Measurements from ENCODE around the gene TNRC6B. TPM values are rescaled to one million over a fixed set of nuclear protein-coding genes. Genes with fewer than 3 reads are reported as not detected.

TNRC6B gene
- total RNA-seq, 1 donor from 2014 or later: 51.5 TPM

- no peak for DNase-seq (ENCODE audit: low spot score)
Measured at GRCh38 chr22:40238425-40239344, 61.0 kb downstream of the TNRC6B start.

GRCh38 chr22:40239345-40239683 is 61.6 kb downstream of the TNRC6B start:
- no peak for DNase-seq (ENCODE audit: low spot score)

DNA sequence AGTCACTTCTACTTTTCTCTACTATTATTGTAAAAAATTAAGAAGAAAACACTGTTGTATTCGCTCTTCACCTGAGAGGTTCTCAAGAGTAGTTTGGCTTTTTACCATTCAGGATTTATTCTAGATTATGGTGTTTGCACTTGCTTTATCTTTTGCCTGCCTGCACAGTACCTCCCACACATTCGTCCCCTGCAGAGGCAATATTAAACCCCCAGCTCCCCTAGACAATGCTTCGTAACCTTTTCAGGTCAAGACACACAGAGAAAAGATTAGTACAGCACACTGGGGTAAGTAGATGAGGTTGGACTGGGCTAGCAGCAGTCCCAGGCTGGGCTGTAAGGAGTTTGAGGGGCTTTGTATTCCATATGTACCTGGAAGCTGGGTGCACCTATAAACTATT is 62.4 kb downstream of the TNRC6B start:
- no peak for DNase-seq (ENCODE audit: low spot score)

- no peak for DNase-seq (ENCODE audit: low spot score)
Measured at GRCh38 chr22:40240686-40241085, 63.0 kb downstream of the TNRC6B start.

- no peak for DNase-seq (ENCODE audit: low spot score)
Measured at GRCh38 chr22:40241200-40241763, 63.6 kb downstream of the TNRC6B start.

DNA sequence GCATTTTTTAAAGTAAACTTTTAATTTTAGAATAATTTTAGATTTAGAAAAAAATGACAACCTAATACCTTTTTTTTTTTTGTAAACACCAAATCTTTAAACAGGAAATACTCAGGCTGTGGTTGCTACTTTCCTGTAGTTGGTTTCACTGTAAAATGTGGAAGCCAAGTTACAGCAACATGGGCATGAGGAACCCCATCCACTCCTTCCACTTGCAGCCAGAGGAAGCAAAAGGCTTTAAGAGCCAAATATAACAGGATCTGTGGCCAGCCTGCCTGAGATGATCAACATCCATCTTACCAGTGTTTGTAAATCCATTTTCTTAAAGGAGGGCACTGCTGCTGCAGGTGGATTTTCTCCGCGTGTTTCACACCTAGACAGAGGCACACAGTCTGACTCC is 66.2 kb downstream of the TNRC6B start:
- DNase-seq (ENCODE audit: low spot score): no peak

DNA sequence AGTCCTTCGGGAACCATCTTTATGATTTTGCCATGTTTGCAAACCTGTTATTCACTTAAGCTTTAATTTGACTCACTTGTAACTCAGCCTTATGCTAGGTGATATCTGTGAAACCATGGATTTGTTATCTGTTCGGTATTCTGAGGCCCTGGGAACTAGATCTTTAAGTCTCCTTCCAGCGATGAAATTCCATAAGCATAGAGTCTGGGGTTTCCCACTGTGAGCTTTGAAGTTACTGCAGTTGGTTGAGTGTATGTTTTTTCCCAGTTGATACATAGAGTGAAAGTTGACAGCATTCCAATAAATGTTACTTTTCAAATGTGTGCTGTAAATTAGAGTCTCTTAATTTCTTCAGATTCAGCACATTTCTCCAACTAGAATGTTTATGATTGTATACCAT is 66.9 kb downstream of the TNRC6B start:
- DNase-seq (ENCODE audit: low spot score): no peak

DNA sequence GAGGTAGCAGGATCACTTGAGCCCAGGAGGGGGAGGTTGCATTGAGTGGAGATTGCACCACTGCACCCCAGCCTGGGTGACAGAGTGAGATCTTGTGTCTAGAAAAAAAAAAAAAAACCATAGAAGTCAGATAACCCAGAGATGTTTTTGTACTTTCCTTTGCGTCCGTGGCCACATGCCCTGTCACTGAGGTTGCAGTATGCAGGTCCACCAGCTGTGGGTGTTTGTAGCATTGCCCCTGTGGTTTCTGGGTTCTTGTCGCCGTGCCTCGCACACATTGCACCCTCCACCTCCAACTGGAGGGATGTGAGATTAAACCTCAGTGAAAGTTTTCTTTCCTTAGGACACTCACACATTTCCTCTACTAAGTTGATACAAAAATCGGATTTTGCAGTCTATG is 70.3 kb downstream of the TNRC6B start:
- DNase-seq (ENCODE audit: low spot score): no peak

DNA sequence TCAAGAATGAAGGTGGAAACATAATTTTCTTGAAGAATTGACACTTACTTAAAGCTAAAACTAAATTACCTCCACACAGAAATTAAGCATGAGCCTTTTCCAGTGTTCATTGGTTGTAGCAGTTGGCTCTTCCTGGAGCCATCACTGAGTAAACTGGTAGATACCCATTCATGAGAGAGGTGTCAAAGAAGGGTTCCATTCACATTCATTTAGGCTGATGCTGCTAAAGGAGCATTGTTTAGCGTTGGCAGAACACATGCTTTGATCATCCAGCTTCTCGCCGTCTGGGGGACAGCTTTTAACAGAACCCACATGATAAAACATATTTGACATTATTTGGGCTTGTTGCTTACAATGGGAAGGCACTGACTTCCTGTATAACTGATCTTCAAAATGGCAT is 71.6 kb downstream of the TNRC6B start:
- DNase-seq (ENCODE audit: low spot score): no peak

GRCh38 chr22:40250608-40251007 is 72.9 kb downstream of the TNRC6B start:
- DNase-seq (ENCODE audit: low spot score): no peak

- no peak for DNase-seq (ENCODE audit: low spot score)
Measured at GRCh38 chr22:40251106-40251505, 73.4 kb downstream of the TNRC6B start.

GRCh38 chr22:40252146-40252545 is 74.4 kb downstream of the TNRC6B start:
- DNase-seq (ENCODE audit: low spot score): no peak

DNA sequence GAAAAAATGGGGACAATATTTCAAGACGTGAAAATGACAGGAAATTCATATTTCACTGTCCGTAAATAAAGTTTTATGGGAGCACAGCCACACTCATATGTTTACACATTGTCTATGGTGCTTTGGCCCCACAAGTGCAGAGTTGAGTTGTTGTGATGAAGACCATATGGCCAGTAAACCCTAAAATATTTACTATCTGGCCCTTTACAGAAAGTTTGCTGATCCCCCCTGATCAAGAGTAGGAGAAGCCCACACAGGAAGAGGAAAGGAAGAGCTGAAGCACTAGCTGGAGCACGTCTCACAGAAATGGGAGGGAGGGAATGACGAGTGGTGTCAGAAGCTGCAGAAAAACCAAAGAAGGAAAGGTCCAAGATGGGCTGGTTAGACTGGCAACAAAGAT is 78.8 kb downstream of the TNRC6B start:
- DNase-seq (ENCODE audit: low spot score): peak; percentile 92

DNA sequence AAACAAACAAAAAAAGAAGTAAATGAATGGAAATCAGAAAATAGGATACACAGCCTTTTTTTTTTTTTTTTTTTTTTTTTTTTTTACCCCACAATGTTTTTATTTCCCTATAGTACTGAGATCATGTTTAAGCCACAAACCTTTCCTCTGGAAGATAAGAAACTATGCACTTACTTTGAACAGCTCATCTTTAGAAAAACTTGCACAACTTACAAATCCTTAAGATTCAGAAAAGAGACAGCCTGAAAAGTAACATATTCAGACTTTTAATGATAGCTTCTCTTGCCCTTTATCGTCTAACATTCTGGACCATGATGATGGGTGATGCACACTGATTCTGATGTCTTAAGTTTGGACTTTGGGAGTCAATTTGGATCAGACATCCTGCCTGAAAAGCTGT is 80.3 kb downstream of the TNRC6B start:
- peak; percentile 83 for DNase-seq (ENCODE audit: low spot score)

DNA sequence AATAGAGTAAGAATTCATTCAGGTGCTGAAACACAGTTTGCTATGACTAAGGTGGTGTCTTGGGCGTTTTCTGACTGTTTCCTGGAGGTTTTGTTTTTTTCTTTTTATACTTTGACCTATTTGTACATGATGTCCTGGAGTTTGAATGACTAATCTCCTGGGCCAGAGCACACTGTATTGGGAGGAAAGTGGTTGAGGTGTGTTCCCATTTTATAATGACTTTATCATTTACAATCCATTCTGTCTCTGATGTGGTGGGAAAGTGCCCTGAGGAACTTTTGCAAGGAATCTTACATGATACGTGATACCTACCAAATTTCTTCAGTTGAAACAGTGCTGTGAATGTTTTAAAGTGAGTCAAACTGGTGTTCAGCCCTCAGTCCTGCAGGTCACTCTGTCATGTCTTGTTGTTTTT is 80.8 kb downstream of the TNRC6B start:
- no peak for DNase-seq (ENCODE audit: low spot score)

- no peak for DNase-seq (ENCODE audit: low spot score)
Measured at GRCh38 chr22:40261783-40262182, 84.1 kb downstream of the TNRC6B start.

- no peak for DNase-seq (ENCODE audit: low spot score)
Measured at GRCh38 chr22:40263191-40263590, 85.5 kb downstream of the TNRC6B start.

DNA sequence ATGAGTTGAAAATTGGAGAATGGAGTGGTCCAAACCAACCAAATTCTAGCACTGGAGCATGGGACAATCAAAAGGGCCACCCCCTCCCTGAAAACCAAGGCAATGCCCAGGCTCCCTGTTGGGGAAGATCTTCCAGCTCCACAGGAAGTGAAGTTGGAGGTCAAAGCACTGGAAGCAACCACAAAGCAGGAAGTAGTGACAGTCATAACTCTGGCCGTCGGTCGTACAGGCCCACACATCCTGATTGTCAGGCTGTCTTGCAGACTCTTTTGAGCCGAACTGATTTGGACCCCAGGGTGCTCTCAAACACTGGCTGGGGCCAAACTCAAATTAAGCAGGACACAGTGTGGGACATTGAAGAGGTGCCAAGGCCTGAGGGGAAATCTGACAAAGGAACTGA is 88.1 kb downstream of the TNRC6B start:
- no peak for DNase-seq (ENCODE audit: low spot score)

DNA sequence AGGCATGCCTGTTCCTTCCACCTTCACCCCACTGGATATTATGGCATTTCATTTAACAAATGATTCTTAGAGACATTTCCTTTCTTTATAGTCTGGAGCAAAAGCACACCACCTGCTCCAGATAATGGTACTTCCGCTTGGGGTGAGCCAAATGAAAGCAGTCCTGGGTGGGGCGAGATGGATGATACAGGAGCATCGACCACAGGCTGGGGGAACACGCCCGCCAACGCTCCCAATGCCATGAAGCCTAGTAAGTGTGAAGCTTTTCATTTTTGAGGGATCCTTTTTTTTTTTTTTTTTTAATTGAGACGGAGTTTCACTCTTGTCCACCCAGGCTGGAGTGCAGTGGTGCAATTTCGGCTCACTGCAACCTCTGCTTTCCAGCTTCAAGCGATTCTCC is 92.3 kb downstream of the TNRC6B start:
- DNase-seq (ENCODE audit: low spot score): no peak

- DNase-seq (ENCODE audit: low spot score): no peak
Measured at GRCh38 chr22:40270748-40271373, 93.1 kb downstream of the TNRC6B start.

DNA sequence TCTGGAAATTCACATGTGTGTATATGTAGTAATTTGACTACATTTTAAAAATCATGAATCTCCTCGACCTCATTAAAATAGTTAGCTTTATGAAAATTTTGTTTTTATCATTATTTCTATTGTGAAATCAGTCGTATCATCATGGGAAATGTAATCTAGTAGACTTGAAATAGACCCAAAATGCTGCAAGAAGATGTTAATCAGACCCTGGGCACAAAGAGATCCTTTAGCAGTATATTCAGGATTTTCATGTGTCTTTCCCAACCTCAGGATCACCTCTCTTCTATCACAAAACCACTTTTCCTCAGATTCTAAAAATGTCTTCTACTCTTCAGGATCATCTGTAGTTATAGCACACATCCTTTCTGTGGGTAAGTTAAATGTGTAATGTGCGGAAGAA is 93.7 kb downstream of the TNRC6B start:
- DNase-seq (ENCODE audit: low spot score): no peak

DNA sequence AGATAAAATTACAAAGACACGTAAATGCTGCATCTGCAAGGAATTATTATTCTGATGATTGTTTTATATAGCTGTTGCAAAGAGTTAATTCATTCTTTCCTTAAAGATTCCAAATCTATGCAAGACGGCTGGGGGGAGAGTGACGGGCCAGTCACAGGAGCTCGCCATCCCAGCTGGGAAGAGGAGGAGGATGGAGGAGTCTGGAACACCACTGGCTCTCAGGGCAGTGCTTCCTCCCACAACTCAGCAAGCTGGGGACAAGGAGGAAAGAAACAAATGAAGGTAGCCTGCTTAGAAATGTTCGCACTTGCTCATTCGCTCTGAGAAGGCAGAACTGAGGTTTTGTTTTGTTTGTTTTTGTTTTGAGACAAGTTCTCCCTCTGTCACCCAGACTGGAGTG is 95.6 kb downstream of the TNRC6B start:
- no peak for DNase-seq (ENCODE audit: low spot score)
